HEK293T (cell line): ENCODE data around the gene PLCB1.
"Not testable (repeated sequence)": the region's sequence is repeated elsewhere in the genome, so short reads cannot be mapped to it uniquely, and the experiment has no call there.

Source experiments
- ARNT ChIP-seq: fragments of 450-650 bp; IDR thresholded peaks from 2 replicates; pipeline ENCODE4 v1.6.1; 2017; ENCODE audit warnings: mild to moderate bottlenecking
- BHLHE40 ChIP-seq: fragments of 450-650 bp; IDR thresholded peaks from 2 replicates; pipeline ENCODE4 v1.6.1; 2016; ENCODE audit warnings: mild to moderate bottlenecking, moderate library complexity, borderline replicate concordance
- CTBP1 ChIP-seq: fragments of 450-650 bp; IDR thresholded peaks from 2 replicates; pipeline ENCODE4 v1.6.1; 2016; ENCODE audit warnings: borderline replicate concordance
- ELF4 ChIP-seq: fragments of 450-650 bp; IDR thresholded peaks from 2 replicates; pipeline ENCODE4 v1.6.1; 2017; ENCODE audit warnings: antibody characterized with exemption
- FOXA1 ChIP-seq: fragments of 450-650 bp; IDR thresholded peaks from 2 replicates; pipeline ENCODE4 v1.6.1; 2016; ENCODE audit warnings: mild to moderate bottlenecking
- FOXK2 ChIP-seq: fragments of 450-650 bp; IDR thresholded peaks from 2 replicates; pipeline ENCODE4 v1.6.1; 2016; ENCODE audit warnings: mild to moderate bottlenecking
- FOXM1 ChIP-seq: fragments of 450-650 bp; IDR thresholded peaks from 2 replicates; pipeline ENCODE4 v1.6.1; 2017; ENCODE audit warnings: mild to moderate bottlenecking, borderline replicate concordance
- L3MBTL2 ChIP-seq: fragments of 450-650 bp; conservative IDR thresholded peaks from 2 replicates; pipeline ENCODE4 v1.6.1; 2016; ENCODE audit warnings: mild to moderate bottlenecking
- NFRKB ChIP-seq: fragments of 450-650 bp; IDR thresholded peaks from 2 replicates; pipeline ENCODE4 v1.6.1; 2016; ENCODE audit warnings: mild to moderate bottlenecking, moderate library complexity
- PKNOX1 ChIP-seq: fragments of 450-650 bp; IDR thresholded peaks from 2 replicates; pipeline ENCODE4 v1.6.1; 2016
- SP1 ChIP-seq: fragments of 450-650 bp; IDR thresholded peaks from 2 replicates; pipeline ENCODE4 v1.6.1; 2017
- SUZ12 ChIP-seq: fragments of 450-650 bp; IDR thresholded peaks from 2 replicates; pipeline ENCODE4 v1.6.1; 2016; ENCODE audit warnings: mild to moderate bottlenecking
- TARDBP ChIP-seq: fragments of 450-650 bp; IDR thresholded peaks from 2 replicates; pipeline ENCODE4 v1.6.1; 2016
- ZNF384 ChIP-seq: fragments of 450-650 bp; IDR thresholded peaks from 2 replicates; pipeline ENCODE4 v1.6.1; 2016

DNA sequence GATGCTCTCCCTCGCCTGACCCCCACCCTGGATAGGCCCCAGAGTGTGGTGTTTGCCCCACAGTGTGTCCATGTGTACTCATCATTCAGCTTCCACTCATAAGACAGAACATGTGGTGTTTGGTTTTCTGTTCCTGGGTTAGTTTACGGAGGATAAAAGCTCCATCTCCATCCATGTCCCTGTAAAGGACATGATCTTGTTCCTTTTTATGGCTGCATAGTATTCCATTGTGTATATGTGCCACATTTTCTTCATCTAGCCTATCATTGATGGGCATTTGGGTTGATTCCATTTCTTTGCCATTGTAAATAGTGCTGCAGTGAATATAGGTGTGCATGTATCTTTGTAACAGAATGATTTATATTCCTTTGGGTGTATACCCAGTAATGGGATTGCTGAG lies 218.2 kb downstream of the PLCB1 start:
- not testable (repeated sequence) for TF ChIP-seq L3MBTL2, FOXK2, SP1, BHLHE40, NFRKB, ZNF384, ELF4, FOXM1, PKNOX1, SUZ12, CTBP1, FOXA1, TARDBP, ARNT
